Colon (tissue), 2 donors: ENCODE measurements around the gene PEDS1.
"Not testable (repeated sequence)": the region's sequence is repeated elsewhere in the genome, so short reads cannot be mapped to it uniquely, and the experiment has no call there.

Experiments
- FAIRE-seq: peaks from 2 replicates; lab custom pipeline; 2012; peaks lifted over from hg19 to GRCh38; lab: Jason Lieb, UNC
- donor health status: control.
- donor health status: control.

The PEDS1 gene

GRCh38 chr20:50135157-50135556 lies 18.4 kb downstream of the PEDS1 start:
- FAIRE-seq, result not testable (repeated sequence)

- FAIRE-seq, result no peak
These were observed 19.9 kb downstream of the PEDS1 start for GRCh38 chr20:50133474-50134217.

- no peak for FAIRE-seq
These were observed 20.5 kb downstream of the PEDS1 start for GRCh38 chr20:50133041-50133440.

GRCh38 chr20:50130995-50131394 lies 22.5 kb downstream of the PEDS1 start:
- no peak for FAIRE-seq

GRCh38 chr20:50130356-50130723 lies 23.2 kb downstream of the PEDS1 start:
- FAIRE-seq, result no peak

- FAIRE-seq, result no peak
These were observed 23.7 kb downstream of the PEDS1 start for GRCh38 chr20:50129662-50130355.

GRCh38 chr20:50128520-50128905 lies 25.0 kb downstream of the PEDS1 start:
- FAIRE-seq, result no peak

GRCh38 chr20:50127587-50128519 lies 25.7 kb downstream of the PEDS1 start:
- no peak for FAIRE-seq

GRCh38 chr20:50126662-50127061 lies 26.9 kb downstream of the PEDS1 start:
- FAIRE-seq, result no peak

- no peak for FAIRE-seq
These were observed 28.2 kb downstream of the PEDS1 start for GRCh38 chr20:50125279-50125678.

GRCh38 chr20:50124496-50124895 lies 29.0 kb downstream of the PEDS1 start:
- FAIRE-seq, result no peak

GRCh38 chr20:50123418-50123817 lies 30.1 kb downstream of the PEDS1 start:
- FAIRE-seq, result no peak

GRCh38 chr20:50122763-50123162 lies 30.8 kb downstream of the PEDS1 start:
- no peak for FAIRE-seq

GRCh38 chr20:50121858-50122271 lies 31.7 kb downstream of the PEDS1 start:
- no peak for FAIRE-seq

GRCh38 chr20:50120935-50121693 lies 32.4 kb downstream of the PEDS1 start:
- no peak for FAIRE-seq

- FAIRE-seq, result no peak
These were observed 35.3 kb downstream of the PEDS1 start for GRCh38 chr20:50118203-50118602.

- no peak for FAIRE-seq
These were observed 37.0 kb downstream of the PEDS1 start for GRCh38 chr20:50116368-50116999.

GRCh38 chr20:50115591-50116367 lies 37.7 kb downstream of the PEDS1 start:
- no peak for FAIRE-seq

- no peak for FAIRE-seq
These were observed 38.4 kb downstream of the PEDS1 start for GRCh38 chr20:50115041-50115512.

- FAIRE-seq, result no peak
These were observed 39.9 kb downstream of the PEDS1 start for GRCh38 chr20:50113420-50114224.
